Gastroesophageal sphincter (tissue), 4 donors: Measurements from ENCODE around the gene CNOT3. TPM values are rescaled to one million over a fixed set of nuclear protein-coding genes. Genes with fewer than 3 reads are reported as not detected.
A peak's percentile ranks its signal among the peaks of the same experiment; 100 is the strongest.

Experiments used
- ATAC-seq: fragments of 150-250 bp; one replicate; pipeline ENCODE4 v1.9.1; 2016; ENCODE audit warnings: mild to moderate bottlenecking, moderate library complexity
- H3K27ac ChIP-seq, 4 donors: fragments of 200-600 bp; sonication (generic) in 3 of 4; 1 replicate in 3 of 4; 2 replicates in 1 of 4; pipeline ENCODE4 v1.5.1; 2016 to 2019
- H3K27me3 ChIP-seq: fragments of 200-600 bp; sonication (generic); one replicate; pipeline ENCODE4 v1.5.1; 2019
- H3K36me3 ChIP-seq, 2 donors: fragments of 200-600 bp; sonication (generic); one replicate each; pipeline ENCODE4 v1.5.1; 2019; ENCODE audit warnings: control low read depth in 1 of 2
- H3K4me1 ChIP-seq, 3 donors: fragments of 200-600 bp; sonication (generic); 1 replicate in 2 of 3; 2 replicates in 1 of 3; pipeline ENCODE4 v1.5.1; 2016 to 2019; ENCODE audit warnings: control low read depth in 2 of 3
- H3K4me3 ChIP-seq, 2 donors: fragments of 200-600 bp; sonication (generic); one replicate each; pipeline ENCODE4 v1.5.1; 2019; ENCODE audit warnings: mild to moderate bottlenecking in 1 of 2, moderate library complexity in 1 of 2
- H3K9me3 ChIP-seq, 3 donors: fragments of 200-600 bp; sonication (generic); one replicate each; pipeline ENCODE4 v1.5.1; 2017 to 2019; ENCODE audit warnings: control low read depth in 2 of 3
- CTCF ChIP-seq, 4 experiments: fragments of 200-600 bp in 2 of 4; fragments of 450-650 bp in 2 of 4; sonication (generic) in 1 of 4; IDR thresholded peaks; one replicate each; pipeline ENCODE4 v1.5.1; 2017 to 2019; ENCODE audit warnings: antibody characterized with exemption in 4 of 4, mild to moderate bottlenecking in 2 of 4, moderate library complexity in 2 of 4
- EP300 ChIP-seq: sonication (generic); formaldehyde crosslinking; IDR thresholded peaks from one replicate; pipeline ENCODE4 v1.6.1; 2017; ENCODE audit warnings: antibody characterized with exemption, mild to moderate bottlenecking
- POLR2A ChIP-seq, 2 donors: fragments of 450-650 bp; IDR thresholded peaks; one replicate each; pipeline ENCODE4 v1.6.1; 2017; ENCODE audit warnings: antibody characterized with exemption in 2 of 2, mild to moderate bottlenecking in 2 of 2, moderate library complexity in 1 of 2
- POLR2AphosphoS5 ChIP-seq: sonication (generic); formaldehyde crosslinking; IDR thresholded peaks from one replicate; pipeline ENCODE4 v1.6.1; 2017; ENCODE audit warnings: antibody characterized with exemption
- WGBS, 2 donors: methylation state at CpG; one replicate each; pipeline ENCODE4 v1.1.5; 2018; ENCODE audit warnings: low coverage in 1 of 2; 5-methylcytosine and 5-hydroxymethylcytosine counted together
- total RNA-seq, 4 donors: library from RNA; depleted of rRNA; stranded (reverse); fragments of >200 nt; gene quantifications; one replicate each; pipeline ENCODE4 v1.1.0, GENCODE V29; 2016

CNOT3 gene
- total RNA-seq, 4 donors from 2014 or later: 14.7 to 32.4 (median 23.1) TPM

GRCh38 chr19:54186934-54187381 is 49.4 kb downstream of the CNOT3 start:
- Histone ChIP-seq H3K4me1 (peaks cover 0 to 22% (median 12%) of the 10 kb centered on the region in 3 donors), H3K36me3 (peaks cover 0 to 22% of the 10 kb centered on the region in 2 donors), H3K4me3 (no peak overlapping the region), H3K27me3 (no peaks in the 10 kb centered on the region), H3K27ac (no peak overlapping the region), H3K9me3 (no peaks in the 10 kb centered on the region)
- 85 to 93% methylated on average over 6 of the region's 11 CpGs for WGBS, 2 donors
- ATAC-seq: no peak
- TF ChIP-seq POLR2A (IDR thresholded peaks at IDR 0.05): no peak
- TF ChIP-seq EP300: no peak
- TF ChIP-seq CTCF (IDR thresholded peaks at IDR 0.05): no peak
- TF ChIP-seq POLR2AphosphoS5: no peak

GRCh38 chr19:54188215-54188871 is 50.8 kb downstream of the CNOT3 start:
- no peak for TF ChIP-seq POLR2AphosphoS5
- no peak for TF ChIP-seq CTCF (IDR thresholded peaks at IDR 0.05)
- TF ChIP-seq EP300: no peak
- TF ChIP-seq POLR2A (IDR thresholded peaks at IDR 0.05): no peak
- no peaks in the 10 kb centered on the region for H3K27me3 ChIP-seq
- H3K9me3 ChIP-seq: no peaks in the 10 kb centered on the region
- 25% methylated on average over 5 of the region's 12 CpGs; no CpG with 5 or more reads in 1 of the 2 donors for WGBS, 2 donors
- peak overlapping the region; percentile 75 to 100 (median 94) for H3K27ac ChIP-seq
- H3K4me1 ChIP-seq: peaks cover 0 to 36% (median 17%) of the 10 kb centered on the region in 3 donors
- ATAC-seq: no peak
- H3K36me3 ChIP-seq: peaks cover 0 to 22% of the 10 kb centered on the region in 2 donors
- H3K4me3 ChIP-seq: peak overlapping the region; percentile 47 to 79

GRCh38 chr19:54189145-54189734 is 51.7 kb downstream of the CNOT3 start, which contains the start of gene MBOAT7:
Gene MBOAT7, minus strand, starts transcription at chr19:54189580. Its CDS starts 1,072 bp downstream, at chr19:54188508.
- Histone ChIP-seq H3K9me3 (no peaks in the 10 kb centered on the region), H3K4me1 (peaks cover 0 to 36% (median 17%) of the 10 kb centered on the region in 3 donors), H3K27me3 (no peaks in the 10 kb centered on the region), H3K36me3 (peaks cover 0 to 25% of the 10 kb centered on the region in 2 donors), H3K27ac (peak within 1 kb of the TSS; percentile 79 to 100 (median 94)), H3K4me3 (peak within 1 kb of the TSS; percentile 47 to 79)
- peak; percentile 65 for ATAC-seq
- peak in 1 of 2 donors; percentile 37 for TF ChIP-seq POLR2A (IDR thresholded peaks at IDR 0.05)
- peak; percentile 29 for TF ChIP-seq POLR2AphosphoS5
- no peak for TF ChIP-seq EP300
- TF ChIP-seq CTCF (IDR thresholded peaks at IDR 0.05): peak in 3 of 4 experiments; percentile 54 to 60 (median 60)
- WGBS, 2 donors: no CpG with 5 or more reads among the region's 64 CpGs

- WGBS, 2 donors: 0 to 4% methylated on average over 4 to 18 of the region's 65 CpGs
- H3K4me1 ChIP-seq: peaks cover 0 to 36% (median 17%) of the 10 kb centered on the region in 3 donors
Measured at GRCh38 chr19:54189735-54190502, 52.4 kb downstream of the CNOT3 start.

More at GRCh38 chr19:54189735-54190502, 52.4 kb downstream of the CNOT3 start:
- peak; percentile 80 for ATAC-seq
- Histone ChIP-seq H3K4me3 (peak overlapping the region; percentile 47 to 79), H3K27me3 (no peaks in the 10 kb centered on the region), H3K36me3 (peaks cover 0 to 32% of the 10 kb centered on the region in 2 donors), H3K9me3 (no peaks in the 10 kb centered on the region), H3K27ac (peak overlapping the region; percentile 79 to 100 (median 94))
- TF ChIP-seq EP300: no peak
- TF ChIP-seq POLR2A (IDR thresholded peaks at IDR 0.05): peak; percentile 63 to 74
- TF ChIP-seq POLR2AphosphoS5: peak; percentile 80
- no peak for TF ChIP-seq CTCF (IDR thresholded peaks at IDR 0.05)
